Measurements from ENCODE around the gene ZNF335.

The ZNF335 gene

GRCh38 chr20:45963059-45964005 lies 8.7 kb downstream of the ZNF335 start:
- H3K27ac ChIP-seq (ENCODE audit: poor library complexity, severe bottlenecking) = no peak overlapping the region
- peaks cover 96% of the 10 kb centered on the region for H3K36me3 ChIP-seq (ENCODE audit: low read depth)
- TF ChIP-seq, protein P1, sequence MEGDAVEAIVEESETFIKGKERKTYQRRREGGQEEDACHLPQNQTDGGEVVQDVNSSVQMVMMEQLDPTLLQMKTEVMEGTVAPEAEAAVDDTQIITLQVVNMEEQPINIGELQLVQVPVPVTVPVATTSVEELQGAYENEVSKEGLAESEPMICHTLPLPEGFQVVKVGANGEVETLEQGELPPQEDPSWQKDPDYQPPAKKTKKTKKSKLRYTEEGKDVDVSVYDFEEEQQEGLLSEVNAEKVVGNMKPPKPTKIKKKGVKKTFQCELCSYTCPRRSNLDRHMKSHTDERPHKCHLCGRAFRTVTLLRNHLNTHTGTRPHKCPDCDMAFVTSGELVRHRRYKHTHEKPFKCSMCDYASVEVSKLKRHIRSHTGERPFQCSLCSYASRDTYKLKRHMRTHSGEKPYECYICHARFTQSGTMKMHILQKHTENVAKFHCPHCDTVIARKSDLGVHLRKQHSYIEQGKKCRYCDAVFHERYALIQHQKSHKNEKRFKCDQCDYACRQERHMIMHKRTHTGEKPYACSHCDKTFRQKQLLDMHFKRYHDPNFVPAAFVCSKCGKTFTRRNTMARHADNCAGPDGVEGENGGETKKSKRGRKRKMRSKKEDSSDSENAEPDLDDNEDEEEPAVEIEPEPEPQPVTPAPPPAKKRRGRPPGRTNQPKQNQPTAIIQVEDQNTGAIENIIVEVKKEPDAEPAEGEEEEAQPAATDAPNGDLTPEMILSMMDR (IDR thresholded peaks at IDR 0.05; ENCODE audit: poor library complexity, severe bottlenecking) = peak; percentile 84
- no peaks in the 10 kb centered on the region for H3K9me3 ChIP-seq (ENCODE audit: severe bottlenecking)
- DNase-seq (ENCODE audit: low spot score) = peak; percentile 82
- peak; percentile 62 for ATAC-seq (ENCODE audit: low read depth)
- no peaks in the 10 kb centered on the region for H3K4me1 ChIP-seq (ENCODE audit: insufficient read depth, poor library complexity, severe bottlenecking)
- H3K27me3 ChIP-seq (ENCODE audit: insufficient read depth, poor library complexity, severe bottlenecking) = no peaks in the 10 kb centered on the region
- no peak overlapping the region for H3K4me3 ChIP-seq (ENCODE audit: severe bottlenecking)

DNA sequence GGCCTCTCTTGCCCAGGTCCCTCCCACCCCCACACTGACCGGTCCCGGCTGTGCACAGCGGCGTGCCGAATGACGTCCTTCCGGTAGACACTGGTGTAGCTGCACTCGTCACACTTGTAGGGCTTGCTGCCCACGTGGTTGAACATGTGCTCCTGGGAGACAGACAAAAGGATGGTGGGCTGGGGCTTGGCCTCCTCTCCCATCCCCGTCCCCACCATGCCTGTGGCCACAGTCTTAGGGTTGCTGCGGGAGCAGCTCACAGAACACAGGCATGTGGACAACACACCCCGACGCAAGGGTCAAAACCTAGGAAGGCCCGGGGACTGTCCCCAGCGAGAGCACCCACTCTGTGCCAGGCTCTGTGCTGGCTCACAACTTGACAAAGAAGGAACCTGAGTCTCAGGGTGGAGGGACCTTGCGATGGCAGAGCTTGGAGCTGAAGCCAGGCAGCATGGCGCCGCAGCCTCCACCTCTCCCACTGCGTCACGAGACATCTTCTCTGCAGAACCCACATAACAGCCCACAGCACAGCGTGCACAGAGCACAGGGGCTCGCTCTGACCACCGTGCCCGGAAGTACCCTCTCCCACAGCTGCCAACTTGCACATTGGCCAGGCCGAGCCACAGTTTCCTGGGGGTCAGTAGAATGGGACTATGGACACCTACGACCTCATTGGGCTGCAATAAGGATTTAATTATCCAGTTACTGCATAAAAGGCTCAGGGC lies 9.8 kb downstream of the ZNF335 start:
- H3K27me3 ChIP-seq (ENCODE audit: insufficient read depth, poor library complexity, severe bottlenecking) = no peaks in the 10 kb centered on the region
- DNase-seq (ENCODE audit: low spot score) (peak; percentile 82), ATAC-seq (ENCODE audit: low read depth) (no peak)
- TF ChIP-seq, protein P1 (IDR thresholded peaks at IDR 0.05; ENCODE audit: poor library complexity, severe bottlenecking) = no peak
- no peak overlapping the region for H3K4me3 ChIP-seq (ENCODE audit: severe bottlenecking)
- peaks cover 89% of the 10 kb centered on the region for H3K36me3 ChIP-seq (ENCODE audit: low read depth)
- H3K4me1 ChIP-seq (ENCODE audit: insufficient read depth, poor library complexity, severe bottlenecking) = no peaks in the 10 kb centered on the region
- no peak overlapping the region for H3K27ac ChIP-seq (ENCODE audit: poor library complexity, severe bottlenecking)
- no peaks in the 10 kb centered on the region for H3K9me3 ChIP-seq (ENCODE audit: severe bottlenecking)

DNA sequence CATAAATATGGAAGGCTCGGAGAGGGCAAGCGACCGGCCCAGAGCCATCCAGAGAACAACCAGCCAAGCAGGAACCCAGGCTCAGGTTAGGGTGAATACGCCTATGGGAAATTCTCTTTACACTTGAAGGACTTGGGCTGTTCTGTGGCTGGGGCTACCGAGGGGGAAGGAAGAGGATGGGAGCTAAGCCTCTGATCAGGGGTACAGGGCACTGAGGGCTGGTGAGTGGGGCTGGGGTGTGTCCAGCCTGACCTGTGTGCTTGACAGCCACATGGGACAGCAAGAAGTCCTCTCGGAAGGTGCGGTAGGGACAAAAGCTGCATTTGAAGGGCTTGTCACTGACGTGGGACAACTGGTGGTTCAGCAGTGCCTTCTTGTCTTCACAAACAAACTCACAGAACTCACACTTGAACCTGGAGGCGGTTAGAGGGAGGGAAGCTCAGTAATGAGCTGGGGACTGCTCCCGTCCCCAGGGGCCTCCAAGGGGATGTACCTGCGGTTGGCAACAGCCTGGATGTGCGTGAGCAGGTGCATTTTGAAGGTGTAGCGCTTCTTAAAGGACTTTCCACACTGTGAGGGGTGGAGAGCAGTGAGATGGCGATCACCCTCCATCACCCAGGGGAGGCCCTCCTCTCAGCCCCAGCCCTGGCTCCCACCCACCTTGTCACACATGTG lies 11.9 kb downstream of the ZNF335 start:
- ATAC-seq (ENCODE audit: low read depth) = no peak

DNA sequence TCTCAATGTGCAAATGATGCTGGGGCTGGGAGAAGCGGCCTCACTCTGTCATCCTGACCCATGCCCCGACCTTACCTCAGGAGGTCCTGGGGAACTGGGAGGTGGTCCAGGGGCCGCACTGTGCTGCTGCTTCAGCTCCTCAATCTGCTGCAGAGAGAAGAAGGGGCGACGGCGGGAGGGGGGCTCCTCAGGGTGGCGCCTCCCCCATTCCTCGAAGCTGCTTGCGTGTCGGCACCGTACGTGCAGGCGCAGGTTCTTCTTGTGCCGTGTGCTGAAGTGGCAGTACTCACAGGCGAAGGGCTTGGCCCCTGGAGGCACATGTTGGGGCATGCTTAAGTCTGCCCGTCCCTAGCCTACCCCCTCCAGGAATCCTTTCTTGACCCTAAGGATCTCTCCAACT lies 12.9 kb downstream of the ZNF335 start:
- no peak for ATAC-seq (ENCODE audit: low read depth)
- Histone ChIP-seq H3K27me3 (ENCODE audit: insufficient read depth, poor library complexity, severe bottlenecking) (no peaks in the 10 kb centered on the region), H3K27ac (ENCODE audit: poor library complexity, severe bottlenecking) (no peak overlapping the region), H3K36me3 (ENCODE audit: low read depth) (peaks cover 75% of the 10 kb centered on the region), H3K4me1 (ENCODE audit: insufficient read depth, poor library complexity, severe bottlenecking) (no peaks in the 10 kb centered on the region), H3K9me3 (ENCODE audit: severe bottlenecking) (no peaks in the 10 kb centered on the region), H3K4me3 (ENCODE audit: severe bottlenecking) (no peak overlapping the region)
- peak; percentile 83 for DNase-seq (ENCODE audit: low spot score)
- TF ChIP-seq, protein P1 (IDR thresholded peaks at IDR 0.05; ENCODE audit: poor library complexity, severe bottlenecking) = no peak

More for the DNA sequence above, 11.9 kb downstream of the ZNF335 start:
- H3K9me3 ChIP-seq (ENCODE audit: severe bottlenecking) = no peaks in the 10 kb centered on the region
- H3K4me1 ChIP-seq (ENCODE audit: insufficient read depth, poor library complexity, severe bottlenecking) = no peaks in the 10 kb centered on the region
- no peak overlapping the region for H3K27ac ChIP-seq (ENCODE audit: poor library complexity, severe bottlenecking)
- peak; percentile 71 for DNase-seq (ENCODE audit: low spot score)
- H3K27me3 ChIP-seq (ENCODE audit: insufficient read depth, poor library complexity, severe bottlenecking) = no peaks in the 10 kb centered on the region
- peaks cover 80% of the 10 kb centered on the region for H3K36me3 ChIP-seq (ENCODE audit: low read depth)
- H3K4me3 ChIP-seq (ENCODE audit: severe bottlenecking) = no peak overlapping the region
- TF ChIP-seq, protein P1 (IDR thresholded peaks at IDR 0.05; ENCODE audit: poor library complexity, severe bottlenecking) = no peak

Data from RWPE2 (cell line).